ENCODE results near the gene AACS.

AACS gene

DNA sequence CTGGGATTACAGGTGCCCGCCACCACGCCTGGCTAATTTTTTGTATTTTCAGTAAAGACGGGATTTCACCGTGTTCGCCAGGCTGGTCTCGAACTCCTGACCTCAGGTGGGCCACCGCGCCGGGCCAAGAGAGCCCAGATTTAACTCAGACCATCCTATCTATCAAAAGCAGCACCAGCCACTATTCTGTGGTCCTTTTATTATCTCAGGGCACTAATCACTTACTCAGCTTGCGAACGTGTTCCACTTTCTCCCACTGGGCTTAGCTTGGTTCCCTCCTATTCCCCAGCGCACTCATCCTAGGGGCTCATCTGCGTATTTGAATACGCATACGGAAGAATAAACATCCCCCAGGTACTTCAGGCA is 16.2 kb upstream of the AACS start:
- Histone ChIP-seq H3K4ac (ENCODE audit: low read depth, low read length) (no peak overlapping the region), H3K4me3 (ENCODE audit: low read length) (peak overlapping the region; percentile 60), H2BK120ac (ENCODE audit: low read depth, low read length) (no peak overlapping the region), H3K79me2 (ENCODE audit: control insufficient read depth, insufficient read depth, low read length) (no peaks in the 10 kb centered on the region), H2BK5ac (ENCODE audit: low read length) (no peak overlapping the region), H3K27ac (ENCODE audit: low read depth, low read length) (no peak overlapping the region), H3K4me1 (ENCODE audit: control insufficient read depth, low read depth, low read length) (no peaks in the 10 kb centered on the region), H2BK15ac (replicated peaks; ENCODE audit: low read depth) (no peak overlapping the region), H4K5ac (ENCODE audit: low read length) (no peak overlapping the region), H3K4me2 (ENCODE audit: low read length) (peak overlapping the region; percentile 72), H3K9ac (ENCODE audit: low read length) (peak overlapping the region; percentile 62), H3K23ac (ENCODE audit: low read length) (no peak overlapping the region), H4K8ac (ENCODE audit: low read depth, low read length) (no peak overlapping the region), H3K18ac (ENCODE audit: low read length) (no peak overlapping the region), H3K36me3 (ENCODE audit: control insufficient read depth, insufficient read depth, low read length) (no peaks in the 10 kb centered on the region), H2AK5ac (ENCODE audit: low read length) (no peak overlapping the region), H3K79me1 (ENCODE audit: low read length) (no peaks in the 10 kb centered on the region), H3K27me3 (ENCODE audit: insufficient read depth, low read length, poor library complexity) (no peaks in the 10 kb centered on the region), H3K56ac (ENCODE audit: low read length) (peak overlapping the region; percentile 81)
- DNase-seq = no peak
- WGBS (ENCODE audit: extremely low coverage, insufficient coverage, low lambda C conversion rate) = no CpG with 5 or more reads among the region's 15 CpGs

GRCh38 chr12:125050446-125050845 is 14.8 kb upstream of the AACS start:
- H4K5ac ChIP-seq (ENCODE audit: low read length) = no peak overlapping the region
- H3K79me2 ChIP-seq (ENCODE audit: control insufficient read depth, insufficient read depth, low read length) = no peaks in the 10 kb centered on the region
- no peak overlapping the region for H2BK5ac ChIP-seq (ENCODE audit: low read length)
- H3K56ac ChIP-seq (ENCODE audit: low read length) = no peak overlapping the region
- H2BK15ac ChIP-seq (replicated peaks; ENCODE audit: low read depth) = no peak overlapping the region
- no peaks in the 10 kb centered on the region for H3K4me1 ChIP-seq (ENCODE audit: control insufficient read depth, low read depth, low read length)
- no peak overlapping the region for H3K18ac ChIP-seq (ENCODE audit: low read length)
- no peaks in the 10 kb centered on the region for H3K27me3 ChIP-seq (ENCODE audit: insufficient read depth, low read length, poor library complexity)
- H2AK5ac ChIP-seq (ENCODE audit: low read length) = no peak overlapping the region
- H3K9ac ChIP-seq (ENCODE audit: low read length) = no peak overlapping the region
- H3K4ac ChIP-seq (ENCODE audit: low read depth, low read length) = no peak overlapping the region
- no peaks in the 10 kb centered on the region for H3K36me3 ChIP-seq (ENCODE audit: control insufficient read depth, insufficient read depth, low read length)
- H4K8ac ChIP-seq (ENCODE audit: low read depth, low read length) = no peak overlapping the region
- no peak overlapping the region for H2BK120ac ChIP-seq (ENCODE audit: low read depth, low read length)
- no peak overlapping the region for H3K4me2 ChIP-seq (ENCODE audit: low read length)
- no CpG with 5 or more reads among the region's 10 CpGs for WGBS (ENCODE audit: extremely low coverage, insufficient coverage, low lambda C conversion rate)
- H3K27ac ChIP-seq (ENCODE audit: low read depth, low read length) = no peak overlapping the region
- DNase-seq = no peak
- no peaks in the 10 kb centered on the region for H3K79me1 ChIP-seq (ENCODE audit: low read length)
- H3K23ac ChIP-seq (ENCODE audit: low read length) = no peak overlapping the region
- H3K4me3 ChIP-seq (ENCODE audit: low read length) = no peak overlapping the region

GRCh38 chr12:125050868-125051267 is 14.4 kb upstream of the AACS start:
- WGBS (ENCODE audit: extremely low coverage, insufficient coverage, low lambda C conversion rate) = no CpG with 5 or more reads among the region's 3 CpGs
- Histone ChIP-seq H3K79me2 (ENCODE audit: control insufficient read depth, insufficient read depth, low read length) (no peaks in the 10 kb centered on the region), H3K9ac (ENCODE audit: low read length) (no peak overlapping the region), H4K8ac (ENCODE audit: low read depth, low read length) (no peak overlapping the region), H3K79me1 (ENCODE audit: low read length) (no peaks in the 10 kb centered on the region), H3K4me2 (ENCODE audit: low read length) (no peak overlapping the region), H2BK15ac (replicated peaks; ENCODE audit: low read depth) (no peak overlapping the region), H3K36me3 (ENCODE audit: control insufficient read depth, insufficient read depth, low read length) (no peaks in the 10 kb centered on the region), H3K18ac (ENCODE audit: low read length) (no peak overlapping the region), H2AK5ac (ENCODE audit: low read length) (no peak overlapping the region), H2BK120ac (ENCODE audit: low read depth, low read length) (no peak overlapping the region), H3K27ac (ENCODE audit: low read depth, low read length) (no peak overlapping the region), H3K56ac (ENCODE audit: low read length) (no peak overlapping the region), H3K4ac (ENCODE audit: low read depth, low read length) (no peak overlapping the region), H3K23ac (ENCODE audit: low read length) (no peak overlapping the region), H3K4me1 (ENCODE audit: control insufficient read depth, low read depth, low read length) (no peaks in the 10 kb centered on the region), H3K27me3 (ENCODE audit: insufficient read depth, low read length, poor library complexity) (no peaks in the 10 kb centered on the region), H2BK5ac (ENCODE audit: low read length) (no peak overlapping the region), H4K5ac (ENCODE audit: low read length) (no peak overlapping the region), H3K4me3 (ENCODE audit: low read length) (no peak overlapping the region)
- DNase-seq = no peak

GRCh38 chr12:125053821-125054220 is 11.4 kb upstream of the AACS start:
- no peak overlapping the region for H2BK120ac ChIP-seq (ENCODE audit: low read depth, low read length)
- H3K18ac ChIP-seq (ENCODE audit: low read length) = no peak overlapping the region
- H3K36me3 ChIP-seq (ENCODE audit: control insufficient read depth, insufficient read depth, low read length) = no peaks in the 10 kb centered on the region
- no peaks in the 10 kb centered on the region for H3K79me2 ChIP-seq (ENCODE audit: control insufficient read depth, insufficient read depth, low read length)
- no CpG with 5 or more reads among the region's 8 CpGs for WGBS (ENCODE audit: extremely low coverage, insufficient coverage, low lambda C conversion rate)
- no peak overlapping the region for H3K56ac ChIP-seq (ENCODE audit: low read length)
- H3K4me2 ChIP-seq (ENCODE audit: low read length) = no peak overlapping the region
- no peak overlapping the region for H2BK15ac ChIP-seq (replicated peaks; ENCODE audit: low read depth)
- H4K8ac ChIP-seq (ENCODE audit: low read depth, low read length) = no peak overlapping the region
- H3K4ac ChIP-seq (ENCODE audit: low read depth, low read length) = no peak overlapping the region
- H3K23ac ChIP-seq (ENCODE audit: low read length) = no peak overlapping the region
- no peak overlapping the region for H3K9ac ChIP-seq (ENCODE audit: low read length)
- no peak overlapping the region for H4K5ac ChIP-seq (ENCODE audit: low read length)
- DNase-seq = no peak
- H3K27ac ChIP-seq (ENCODE audit: low read depth, low read length) = no peak overlapping the region
- H2BK5ac ChIP-seq (ENCODE audit: low read length) = no peak overlapping the region
- no peaks in the 10 kb centered on the region for H3K27me3 ChIP-seq (ENCODE audit: insufficient read depth, low read length, poor library complexity)
- H3K79me1 ChIP-seq (ENCODE audit: low read length) = no peaks in the 10 kb centered on the region
- H2AK5ac ChIP-seq (ENCODE audit: low read length) = no peak overlapping the region
- no peaks in the 10 kb centered on the region for H3K4me1 ChIP-seq (ENCODE audit: control insufficient read depth, low read depth, low read length)
- no peak overlapping the region for H3K4me3 ChIP-seq (ENCODE audit: low read length)

DNA sequence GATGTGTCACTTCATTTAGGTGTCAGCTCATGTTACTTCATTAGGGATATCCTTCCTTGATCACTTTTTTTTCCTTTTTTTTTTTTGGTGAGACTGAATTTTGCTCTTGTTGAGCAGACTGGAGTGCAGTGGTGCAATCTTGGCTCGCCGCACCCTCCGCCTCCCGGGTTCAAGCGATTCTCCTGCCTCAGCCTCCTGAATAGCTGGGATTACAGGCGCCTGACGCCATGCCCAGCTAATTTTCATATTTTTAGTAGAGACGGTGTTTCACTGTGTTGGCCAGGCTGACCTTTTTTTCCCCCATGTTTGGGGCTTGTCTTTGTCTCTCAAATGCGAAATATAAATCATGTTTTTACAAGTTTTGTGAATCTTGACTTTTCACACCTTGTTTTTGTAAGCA is 9.6 kb upstream of the AACS start:
- Histone ChIP-seq H4K5ac (ENCODE audit: low read length) (no peak overlapping the region), H2BK5ac (ENCODE audit: low read length) (no peak overlapping the region), H3K4ac (ENCODE audit: low read depth, low read length) (no peak overlapping the region), H3K4me3 (ENCODE audit: low read length) (no peak overlapping the region), H2AK5ac (ENCODE audit: low read length) (no peak overlapping the region), H3K23ac (ENCODE audit: low read length) (no peak overlapping the region), H3K56ac (ENCODE audit: low read length) (no peak overlapping the region), H3K9ac (ENCODE audit: low read length) (no peak overlapping the region), H2BK15ac (replicated peaks; ENCODE audit: low read depth) (no peak overlapping the region), H3K27ac (ENCODE audit: low read depth, low read length) (no peak overlapping the region), H3K18ac (ENCODE audit: low read length) (no peak overlapping the region), H3K4me1 (ENCODE audit: control insufficient read depth, low read depth, low read length) (no peaks in the 10 kb centered on the region), H3K4me2 (ENCODE audit: low read length) (no peak overlapping the region), H3K27me3 (ENCODE audit: insufficient read depth, low read length, poor library complexity) (no peaks in the 10 kb centered on the region), H3K79me2 (ENCODE audit: control insufficient read depth, insufficient read depth, low read length) (no peaks in the 10 kb centered on the region), H3K36me3 (ENCODE audit: control insufficient read depth, insufficient read depth, low read length) (no peaks in the 10 kb centered on the region), H3K79me1 (ENCODE audit: low read length) (no peaks in the 10 kb centered on the region), H4K8ac (ENCODE audit: low read depth, low read length) (no peak overlapping the region), H2BK120ac (ENCODE audit: low read depth, low read length) (no peak overlapping the region)
- no CpG with 5 or more reads among the region's 9 CpGs for WGBS (ENCODE audit: extremely low coverage, insufficient coverage, low lambda C conversion rate)
- no peak for DNase-seq

GRCh38 chr12:125056306-125056705 is 8.9 kb upstream of the AACS start:
- H3K4me3 ChIP-seq (ENCODE audit: low read length) = no peak overlapping the region
- H3K18ac ChIP-seq (ENCODE audit: low read length) = no peak overlapping the region
- no peak overlapping the region for H3K4me2 ChIP-seq (ENCODE audit: low read length)
- no peaks in the 10 kb centered on the region for H3K79me2 ChIP-seq (ENCODE audit: control insufficient read depth, insufficient read depth, low read length)
- H3K4me1 ChIP-seq (ENCODE audit: control insufficient read depth, low read depth, low read length) = no peaks in the 10 kb centered on the region
- no peak for DNase-seq
- H3K9ac ChIP-seq (ENCODE audit: low read length) = no peak overlapping the region
- H3K79me1 ChIP-seq (ENCODE audit: low read length) = no peaks in the 10 kb centered on the region
- H2BK15ac ChIP-seq (replicated peaks; ENCODE audit: low read depth) = no peak overlapping the region
- peak overlapping the region; percentile 9 for H3K56ac ChIP-seq (ENCODE audit: low read length)
- no peaks in the 10 kb centered on the region for H3K27me3 ChIP-seq (ENCODE audit: insufficient read depth, low read length, poor library complexity)
- H2AK5ac ChIP-seq (ENCODE audit: low read length) = no peak overlapping the region
- H3K4ac ChIP-seq (ENCODE audit: low read depth, low read length) = no peak overlapping the region
- no peak overlapping the region for H2BK5ac ChIP-seq (ENCODE audit: low read length)
- H4K8ac ChIP-seq (ENCODE audit: low read depth, low read length) = no peak overlapping the region
- no peak overlapping the region for H3K23ac ChIP-seq (ENCODE audit: low read length)
- no peak overlapping the region for H4K5ac ChIP-seq (ENCODE audit: low read length)
- no peaks in the 10 kb centered on the region for H3K36me3 ChIP-seq (ENCODE audit: control insufficient read depth, insufficient read depth, low read length)
- H3K27ac ChIP-seq (ENCODE audit: low read depth, low read length) = no peak overlapping the region
- H2BK120ac ChIP-seq (ENCODE audit: low read depth, low read length) = no peak overlapping the region
- WGBS (ENCODE audit: extremely low coverage, insufficient coverage, low lambda C conversion rate) = no CpG with 5 or more reads among the region's 14 CpGs

Measured in mesendoderm (in vitro differentiated cells).